ENCODE measurements around the gene LMCD1.

DNA sequence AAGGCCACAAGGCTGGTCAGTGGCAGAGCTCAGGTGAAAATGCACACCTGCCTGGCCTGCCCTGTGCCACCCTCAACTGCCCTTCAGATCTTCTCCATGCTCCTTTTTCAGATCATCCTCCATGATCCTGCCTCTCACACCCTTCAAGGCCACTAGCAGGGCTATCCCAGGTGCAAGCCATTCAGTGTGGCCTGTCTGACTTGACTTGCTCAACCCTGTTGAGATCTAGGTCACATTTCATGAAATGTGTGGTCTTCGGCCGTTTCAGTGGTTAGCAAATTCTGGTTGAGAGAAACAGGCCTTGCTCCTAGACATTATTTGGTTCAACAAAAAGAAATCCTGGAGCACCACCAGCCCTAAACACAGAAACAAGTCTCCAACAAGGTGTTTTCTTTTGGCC, 26.6 kb upstream of the LMCD1 start:
- TF ChIP-seq, protein P1, sequence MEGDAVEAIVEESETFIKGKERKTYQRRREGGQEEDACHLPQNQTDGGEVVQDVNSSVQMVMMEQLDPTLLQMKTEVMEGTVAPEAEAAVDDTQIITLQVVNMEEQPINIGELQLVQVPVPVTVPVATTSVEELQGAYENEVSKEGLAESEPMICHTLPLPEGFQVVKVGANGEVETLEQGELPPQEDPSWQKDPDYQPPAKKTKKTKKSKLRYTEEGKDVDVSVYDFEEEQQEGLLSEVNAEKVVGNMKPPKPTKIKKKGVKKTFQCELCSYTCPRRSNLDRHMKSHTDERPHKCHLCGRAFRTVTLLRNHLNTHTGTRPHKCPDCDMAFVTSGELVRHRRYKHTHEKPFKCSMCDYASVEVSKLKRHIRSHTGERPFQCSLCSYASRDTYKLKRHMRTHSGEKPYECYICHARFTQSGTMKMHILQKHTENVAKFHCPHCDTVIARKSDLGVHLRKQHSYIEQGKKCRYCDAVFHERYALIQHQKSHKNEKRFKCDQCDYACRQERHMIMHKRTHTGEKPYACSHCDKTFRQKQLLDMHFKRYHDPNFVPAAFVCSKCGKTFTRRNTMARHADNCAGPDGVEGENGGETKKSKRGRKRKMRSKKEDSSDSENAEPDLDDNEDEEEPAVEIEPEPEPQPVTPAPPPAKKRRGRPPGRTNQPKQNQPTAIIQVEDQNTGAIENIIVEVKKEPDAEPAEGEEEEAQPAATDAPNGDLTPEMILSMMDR (conservative IDR thresholded peaks at IDR 0.05; ENCODE audit: low read depth in 2 of 2), result no peak
- no peak for TF ChIP-seq EZH2 (IDR thresholded peaks at IDR 0.05; ENCODE audit: low read depth, unreplicated experiment)
- TF ChIP-seq CREB1 (CRISPR knock-in tag; IDR thresholded peaks at IDR 0.05; ENCODE audit: low read depth), result no peak
- no peak for TF ChIP-seq EZH2phosphoT487 (IDR thresholded peaks at IDR 0.05; ENCODE audit: unreplicated experiment)
- no peak for TF ChIP-seq POLR2AphosphoS5 (IDR thresholded peaks at IDR 0.05; ENCODE audit: low read depth)
- TF ChIP-seq, protein P2, sequence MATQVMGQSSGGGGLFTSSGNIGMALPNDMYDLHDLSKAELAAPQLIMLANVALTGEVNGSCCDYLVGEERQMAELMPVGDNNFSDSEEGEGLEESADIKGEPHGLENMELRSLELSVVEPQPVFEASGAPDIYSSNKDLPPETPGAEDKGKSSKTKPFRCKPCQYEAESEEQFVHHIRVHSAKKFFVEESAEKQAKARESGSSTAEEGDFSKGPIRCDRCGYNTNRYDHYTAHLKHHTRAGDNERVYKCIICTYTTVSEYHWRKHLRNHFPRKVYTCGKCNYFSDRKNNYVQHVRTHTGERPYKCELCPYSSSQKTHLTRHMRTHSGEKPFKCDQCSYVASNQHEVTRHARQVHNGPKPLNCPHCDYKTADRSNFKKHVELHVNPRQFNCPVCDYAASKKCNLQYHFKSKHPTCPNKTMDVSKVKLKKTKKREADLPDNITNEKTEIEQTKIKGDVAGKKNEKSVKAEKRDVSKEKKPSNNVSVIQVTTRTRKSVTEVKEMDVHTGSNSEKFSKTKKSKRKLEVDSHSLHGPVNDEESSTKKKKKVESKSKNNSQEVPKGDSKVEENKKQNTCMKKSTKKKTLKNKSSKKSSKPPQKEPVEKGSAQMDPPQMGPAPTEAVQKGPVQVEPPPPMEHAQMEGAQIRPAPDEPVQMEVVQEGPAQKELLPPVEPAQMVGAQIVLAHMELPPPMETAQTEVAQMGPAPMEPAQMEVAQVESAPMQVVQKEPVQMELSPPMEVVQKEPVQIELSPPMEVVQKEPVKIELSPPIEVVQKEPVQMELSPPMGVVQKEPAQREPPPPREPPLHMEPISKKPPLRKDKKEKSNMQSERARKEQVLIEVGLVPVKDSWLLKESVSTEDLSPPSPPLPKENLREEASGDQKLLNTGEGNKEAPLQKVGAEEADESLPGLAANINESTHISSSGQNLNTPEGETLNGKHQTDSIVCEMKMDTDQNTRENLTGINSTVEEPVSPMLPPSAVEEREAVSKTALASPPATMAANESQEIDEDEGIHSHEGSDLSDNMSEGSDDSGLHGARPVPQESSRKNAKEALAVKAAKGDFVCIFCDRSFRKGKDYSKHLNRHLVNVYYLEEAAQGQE (IDR thresholded peaks at IDR 0.05; ENCODE audit: unreplicated experiment), result no peak
- TF ChIP-seq ZNF114 (CRISPR knock-in tag; IDR thresholded peaks at IDR 0.05), result no peak
- no peak for TF ChIP-seq ZNF331 (CRISPR knock-in tag; IDR thresholded peaks at IDR 0.05; ENCODE audit: low read depth)
- no peak for TF ChIP-seq NANOG (IDR thresholded peaks at IDR 0.05; ENCODE audit: borderline replicate concordance)
- TF ChIP-seq, protein P3, sequence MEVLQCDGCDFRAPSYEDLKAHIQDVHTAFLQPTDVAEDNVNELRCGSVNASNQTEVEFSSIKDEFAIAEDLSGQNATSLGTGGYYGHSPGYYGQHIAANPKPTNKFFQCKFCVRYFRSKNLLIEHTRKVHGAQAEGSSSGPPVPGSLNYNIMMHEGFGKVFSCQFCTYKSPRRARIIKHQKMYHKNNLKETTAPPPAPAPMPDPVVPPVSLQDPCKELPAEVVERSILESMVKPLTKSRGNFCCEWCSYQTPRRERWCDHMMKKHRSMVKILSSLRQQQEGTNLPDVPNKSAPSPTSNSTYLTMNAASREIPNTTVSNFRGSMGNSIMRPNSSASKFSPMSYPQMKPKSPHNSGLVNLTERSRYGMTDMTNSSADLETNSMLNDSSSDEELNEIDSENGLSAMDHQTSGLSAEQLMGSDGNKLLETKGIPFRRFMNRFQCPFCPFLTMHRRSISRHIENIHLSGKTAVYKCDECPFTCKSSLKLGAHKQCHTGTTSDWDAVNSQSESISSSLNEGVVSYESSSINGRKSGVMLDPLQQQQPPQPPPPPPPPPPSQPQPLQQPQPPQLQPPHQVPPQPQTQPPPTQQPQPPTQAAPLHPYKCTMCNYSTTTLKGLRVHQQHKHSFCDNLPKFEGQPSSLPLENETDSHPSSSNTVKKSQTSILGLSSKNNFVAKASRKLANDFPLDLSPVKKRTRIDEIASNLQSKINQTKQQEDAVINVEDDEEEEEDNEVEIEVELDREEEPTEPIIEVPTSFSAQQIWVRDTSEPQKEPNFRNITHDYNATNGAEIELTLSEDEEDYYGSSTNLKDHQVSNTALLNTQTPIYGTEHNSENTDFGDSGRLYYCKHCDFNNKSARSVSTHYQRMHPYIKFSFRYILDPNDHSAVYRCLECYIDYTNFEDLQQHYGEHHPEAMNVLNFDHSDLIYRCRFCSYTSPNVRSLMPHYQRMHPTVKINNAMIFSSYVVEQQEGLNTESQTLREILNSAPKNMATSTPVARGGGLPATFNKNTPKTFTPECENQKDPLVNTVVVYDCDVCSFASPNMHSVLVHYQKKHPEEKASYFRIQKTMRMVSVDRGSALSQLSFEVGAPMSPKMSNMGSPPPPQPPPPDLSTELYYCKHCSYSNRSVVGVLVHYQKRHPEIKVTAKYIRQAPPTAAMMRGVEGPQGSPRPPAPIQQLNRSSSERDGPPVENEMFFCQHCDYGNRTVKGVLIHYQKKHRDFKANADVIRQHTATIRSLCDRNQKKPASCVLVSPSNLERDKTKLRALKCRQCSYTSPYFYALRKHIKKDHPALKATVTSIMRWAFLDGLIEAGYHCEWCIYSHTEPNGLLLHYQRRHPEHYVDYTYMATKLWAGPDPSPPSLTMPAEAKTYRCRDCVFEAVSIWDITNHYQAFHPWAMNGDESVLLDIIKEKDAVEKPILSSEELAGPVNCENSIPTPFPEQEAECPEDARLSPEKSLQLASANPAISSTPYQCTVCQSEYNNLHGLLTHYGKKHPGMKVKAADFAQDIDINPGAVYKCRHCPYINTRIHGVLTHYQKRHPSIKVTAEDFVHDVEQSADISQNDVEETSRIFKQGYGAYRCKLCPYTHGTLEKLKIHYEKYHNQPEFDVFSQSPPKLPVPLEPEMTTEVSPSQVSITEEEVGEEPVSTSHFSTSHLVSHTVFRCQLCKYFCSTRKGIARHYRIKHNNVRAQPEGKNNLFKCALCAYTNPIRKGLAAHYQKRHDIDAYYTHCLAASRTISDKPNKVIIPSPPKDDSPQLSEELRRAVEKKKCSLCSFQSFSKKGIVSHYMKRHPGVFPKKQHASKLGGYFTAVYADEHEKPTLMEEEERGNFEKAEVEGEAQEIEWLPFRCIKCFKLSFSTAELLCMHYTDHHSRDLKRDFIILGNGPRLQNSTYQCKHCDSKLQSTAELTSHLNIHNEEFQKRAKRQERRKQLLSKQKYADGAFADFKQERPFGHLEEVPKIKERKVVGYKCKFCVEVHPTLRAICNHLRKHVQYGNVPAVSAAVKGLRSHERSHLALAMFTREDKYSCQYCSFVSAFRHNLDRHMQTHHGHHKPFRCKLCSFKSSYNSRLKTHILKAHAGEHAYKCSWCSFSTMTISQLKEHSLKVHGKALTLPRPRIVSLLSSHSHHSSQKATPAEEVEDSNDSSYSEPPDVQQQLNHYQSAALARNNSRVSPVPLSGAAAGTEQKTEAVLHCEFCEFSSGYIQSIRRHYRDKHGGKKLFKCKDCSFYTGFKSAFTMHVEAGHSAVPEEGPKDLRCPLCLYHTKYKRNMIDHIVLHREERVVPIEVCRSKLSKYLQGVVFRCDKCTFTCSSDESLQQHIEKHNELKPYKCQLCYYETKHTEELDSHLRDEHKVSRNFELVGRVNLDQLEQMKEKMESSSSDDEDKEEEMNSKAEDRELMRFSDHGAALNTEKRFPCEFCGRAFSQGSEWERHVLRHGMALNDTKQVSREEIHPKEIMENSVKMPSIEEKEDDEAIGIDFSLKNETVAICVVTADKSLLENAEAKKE (CRISPR knock-in tag; IDR thresholded peaks at IDR 0.05), result no peak

Measured in GM23338 (cell line).